Neural cell (in vitro differentiated cells): ENCODE measurements around the gene HK1.

Experiments used
- CTCF ChIP-seq: fragments of 450-650 bp; IDR thresholded peaks from 2 replicates; pipeline ENCODE4 v1.5.1; 2014; ENCODE audit warnings: antibody characterized with exemption, mild to moderate bottlenecking, moderate library complexity; ENCODE audit not compliant: poor library complexity, severe bottlenecking
- EP300 ChIP-seq: fragments of 450-650 bp; conservative IDR thresholded peaks from 2 replicates; pipeline ENCODE4 v1.6.1; 2014; ENCODE audit warnings: antibody characterized with exemption, mild to moderate bottlenecking, moderate library complexity; ENCODE audit not compliant: poor library complexity, severe bottlenecking
- EZH2 ChIP-seq: fragments of 200-600, 300-800 bp; shearing (Covaris generic), sonication (generic); IDR thresholded peaks from 2 replicates; pipeline ENCODE4 v1.6.1; 2014; ENCODE audit warnings: antibody characterized with exemption, low read length, borderline replicate concordance, mild to moderate bottlenecking; ENCODE audit not compliant: insufficient read depth, poor library complexity, severe bottlenecking
- POLR2AphosphoS5 ChIP-seq: IDR thresholded peaks from 2 replicates; pipeline ENCODE4 v1.6.1; 2012
- RAD21 ChIP-seq: fragments of 450-650 bp; conservative IDR thresholded peaks from 2 replicates; pipeline ENCODE4 v1.6.1; 2014; ENCODE audit warnings: antibody characterized with exemption, mild to moderate bottlenecking, moderate library complexity
- REST ChIP-seq: IDR thresholded peaks from 2 replicates; pipeline ENCODE4 v1.6.1; 2012; ENCODE audit warnings: borderline replicate concordance

- TF ChIP-seq CTCF (no peak), EP300 (no peak), REST (no peak), EZH2 (no peak), POLR2AphosphoS5 (no peak), RAD21 (no peak)
Measured at GRCh38 chr10:69353977-69354635, 75.8 kb downstream of the HK1 start.
